Lung (tissue), 12 donors: Measurements from ENCODE around the gene ADRA2B. TPM values are rescaled to one million over a fixed set of nuclear protein-coding genes. Genes with fewer than 3 reads are reported as not detected.

Experiments
- ATAC-seq: fragments of 200-7000 bp; cut with Tn5 transposase; one replicate; pipeline ENCODE4 v1.9.1; 2020; ENCODE audit warnings: moderate number of reproducible peaks; ENCODE audit not compliant: insufficient read depth, low FRiP score
- DNase-seq, 3 donors: peaks; one replicate each; pipeline ENCODE4 v3.0.0-alpha.2; 2013 to 2017
- H3K27ac ChIP-seq, 2 donors: one replicate each; pipeline ENCODE4 v1.5.1; 2013; ENCODE audit warnings: mild to moderate bottlenecking in 2 of 2, moderate library complexity in 2 of 2, control low read depth in 1 of 2, inconsistent platforms in 1 of 2, low read depth in 1 of 2, low read length in 1 of 2
- H3K27me3 ChIP-seq, 3 donors: one replicate each; pipeline ENCODE4 v1.5.1; 2013; ENCODE audit warnings: low read length in 2 of 3; ENCODE audit not compliant: control insufficient read depth in 3 of 3, insufficient read depth in 3 of 3
- H3K36me3 ChIP-seq, 4 donors: one replicate each; pipeline ENCODE4 v1.5.1; 2013; ENCODE audit warnings: low read length in 4 of 4, mild to moderate bottlenecking in 1 of 4, moderate library complexity in 1 of 4; ENCODE audit not compliant: control insufficient read depth in 4 of 4, insufficient read depth in 4 of 4
- H3K4me1 ChIP-seq, 5 donors: one replicate each; pipeline ENCODE4 v1.5.1; 2013; ENCODE audit warnings: low read length in 5 of 5, mild to moderate bottlenecking in 2 of 5, moderate library complexity in 1 of 5; ENCODE audit not compliant: control insufficient read depth in 5 of 5, insufficient read depth in 5 of 5
- H3K4me3 ChIP-seq: one replicate; pipeline ENCODE4 v1.5.1; 2013; ENCODE audit warnings: mild to moderate bottlenecking, control low read depth, moderate library complexity
- H3K9ac ChIP-seq, 2 donors: one replicate each; pipeline ENCODE4 v1.5.1; 2013; ENCODE audit warnings: low read length in 2 of 2, control low read depth in 1 of 2; ENCODE audit not compliant: insufficient read depth in 1 of 2
- H3K9me3 ChIP-seq, 4 donors: one replicate each; pipeline ENCODE4 v1.5.1; 2013; ENCODE audit warnings: low read length in 3 of 4, mild to moderate bottlenecking in 1 of 4, moderate library complexity in 1 of 4; ENCODE audit not compliant: control insufficient read depth in 4 of 4, insufficient read depth in 3 of 4
- WGBS, 2 donors: extraction: QIAGEN DNeasy Blood & Tissue Kit; methylation state at CpG; one replicate each; pipeline ENCODE4 v1.1.7; 2013; 5-methylcytosine and 5-hydroxymethylcytosine counted together
- polyA plus RNA-seq, 2 donors: library from polyadenylated mRNA; stranded (reverse); fragments of 200-250 nt; gene quantifications; one replicate each; pipeline ENCODE4 v1.2.1, GENCODE V29; 2013
- total RNA-seq, 2 donors: library from RNA; depleted of rRNA in 1 of 2; stranded (reverse); fragments of >200 nt in 1 of 2; gene quantifications; one replicate each; pipeline ENCODE4 v1.2.1, GENCODE V29; 2014 to 2021
- TF ChIP-seq, protein P1 (sequence below): IDR thresholded peaks from 2 replicates; pipeline ENCODE4 v1.5.1; 2012; ENCODE audit warnings: mild to moderate bottlenecking; ENCODE audit errors: control extremely low read depth, extremely low read depth
- donor health status: control.
- donor health status: control.
- donor health status: Bipolar disorder and iron deficiency.
- donor health status: healthy.
- donor health status: DM: yes; HTN: yes; CAD: no.

ADRA2B gene
- total and polyA plus RNA-seq, 4 donors, result 0.21 to 0.88 (median 0.28) TPM

DNA sequence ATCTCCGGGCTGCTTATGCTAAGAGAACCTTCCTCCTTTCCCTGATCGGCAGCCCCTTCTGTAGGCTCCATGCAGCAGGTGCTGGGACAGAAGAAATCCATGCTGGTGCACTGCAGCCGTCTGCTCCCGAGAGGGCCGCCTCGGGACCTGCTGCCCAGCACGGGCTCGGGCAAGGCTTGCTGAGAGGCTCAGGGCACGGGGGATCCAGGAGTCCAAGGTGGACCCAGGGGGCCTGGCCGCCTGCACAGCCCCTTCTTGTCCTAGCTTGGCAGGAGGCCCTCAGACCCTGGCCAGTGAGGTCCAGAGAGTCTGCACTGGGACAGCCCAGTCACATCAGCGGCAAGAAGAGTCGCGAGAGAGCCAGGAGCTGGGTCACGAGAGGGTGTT is 42.2 kb upstream of the ADRA2B start:
- 88% methylated on average over 14 of the region's 14 CpGs for WGBS, 2 donors
- Histone ChIP-seq H3K9me3 (no peaks in the 10 kb centered on the region), H3K9ac (no peak overlapping the region), H3K27me3 (peaks cover 0 to 6% (median 0%) of the 10 kb centered on the region in 3 donors), H3K4me1 (peaks cover 0 to 7% (median 0%) of the 10 kb centered on the region in 5 donors), H3K27ac (no peak overlapping the region), H3K36me3 (no peaks in the 10 kb centered on the region), H3K4me3 (no peak overlapping the region)
- DNase-seq, result no peak
- TF ChIP-seq, protein P1, sequence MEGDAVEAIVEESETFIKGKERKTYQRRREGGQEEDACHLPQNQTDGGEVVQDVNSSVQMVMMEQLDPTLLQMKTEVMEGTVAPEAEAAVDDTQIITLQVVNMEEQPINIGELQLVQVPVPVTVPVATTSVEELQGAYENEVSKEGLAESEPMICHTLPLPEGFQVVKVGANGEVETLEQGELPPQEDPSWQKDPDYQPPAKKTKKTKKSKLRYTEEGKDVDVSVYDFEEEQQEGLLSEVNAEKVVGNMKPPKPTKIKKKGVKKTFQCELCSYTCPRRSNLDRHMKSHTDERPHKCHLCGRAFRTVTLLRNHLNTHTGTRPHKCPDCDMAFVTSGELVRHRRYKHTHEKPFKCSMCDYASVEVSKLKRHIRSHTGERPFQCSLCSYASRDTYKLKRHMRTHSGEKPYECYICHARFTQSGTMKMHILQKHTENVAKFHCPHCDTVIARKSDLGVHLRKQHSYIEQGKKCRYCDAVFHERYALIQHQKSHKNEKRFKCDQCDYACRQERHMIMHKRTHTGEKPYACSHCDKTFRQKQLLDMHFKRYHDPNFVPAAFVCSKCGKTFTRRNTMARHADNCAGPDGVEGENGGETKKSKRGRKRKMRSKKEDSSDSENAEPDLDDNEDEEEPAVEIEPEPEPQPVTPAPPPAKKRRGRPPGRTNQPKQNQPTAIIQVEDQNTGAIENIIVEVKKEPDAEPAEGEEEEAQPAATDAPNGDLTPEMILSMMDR, result no peak
- no peak for ATAC-seq

DNA sequence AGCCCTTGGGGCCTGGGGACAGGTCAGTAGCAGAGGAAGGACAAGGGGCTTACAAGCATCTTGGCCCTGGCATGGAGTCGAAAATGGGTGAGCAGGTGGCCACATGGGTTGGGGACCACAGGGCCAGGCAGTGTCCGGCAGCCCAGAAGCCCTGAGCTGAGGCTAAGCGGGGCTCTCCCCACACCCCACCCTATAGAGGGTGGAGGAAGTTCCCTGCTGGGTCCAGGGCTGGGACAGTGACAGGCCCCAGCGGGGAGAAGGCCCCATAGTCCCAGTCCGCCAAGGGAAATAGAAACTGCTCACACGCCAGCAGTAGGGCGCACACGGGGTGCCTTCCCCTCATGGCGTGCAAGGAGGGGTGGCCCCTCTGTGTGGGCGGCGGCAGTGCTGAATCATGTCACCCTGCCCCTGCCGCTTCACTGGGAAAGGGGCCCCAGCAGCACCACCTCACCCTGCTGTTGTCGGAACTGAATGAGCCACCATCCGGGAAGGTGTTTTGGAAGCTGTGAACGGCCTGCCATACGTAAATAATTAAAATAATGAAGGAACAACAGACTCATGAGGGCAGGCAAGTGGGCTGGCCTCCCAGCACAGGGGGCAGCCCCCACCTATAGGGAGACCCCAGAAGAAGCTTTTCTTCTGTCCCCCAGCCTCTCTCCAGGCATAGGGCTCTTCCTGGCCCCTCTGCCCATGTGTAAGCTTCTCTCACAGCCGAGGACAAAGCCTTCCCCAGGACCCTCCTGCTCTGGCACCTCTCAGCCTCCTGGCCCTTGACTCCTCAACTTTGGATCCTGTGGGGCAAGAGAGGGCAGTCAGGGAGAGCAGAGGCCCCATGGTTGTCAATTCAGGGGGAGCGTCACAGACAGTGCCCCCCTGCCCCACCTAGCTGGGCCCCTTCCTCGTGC is 41.5 kb upstream of the ADRA2B start:
- Histone ChIP-seq H3K9me3 (no peaks in the 10 kb centered on the region), H3K36me3 (no peaks in the 10 kb centered on the region), H3K9ac (no peak overlapping the region), H3K4me1 (peaks cover 0 to 6% (median 0%) of the 10 kb centered on the region in 5 donors), H3K27me3 (peaks cover 0 to 6% (median 0%) of the 10 kb centered on the region in 3 donors), H3K27ac (no peak overlapping the region), H3K4me3 (no peak overlapping the region)
- DNase-seq (no peak), ATAC-seq (no peak)
- TF ChIP-seq, protein P1, result no peak
- WGBS, 2 donors, result 47 to 63% methylated on average over 19 of the region's 19 CpGs

DNA sequence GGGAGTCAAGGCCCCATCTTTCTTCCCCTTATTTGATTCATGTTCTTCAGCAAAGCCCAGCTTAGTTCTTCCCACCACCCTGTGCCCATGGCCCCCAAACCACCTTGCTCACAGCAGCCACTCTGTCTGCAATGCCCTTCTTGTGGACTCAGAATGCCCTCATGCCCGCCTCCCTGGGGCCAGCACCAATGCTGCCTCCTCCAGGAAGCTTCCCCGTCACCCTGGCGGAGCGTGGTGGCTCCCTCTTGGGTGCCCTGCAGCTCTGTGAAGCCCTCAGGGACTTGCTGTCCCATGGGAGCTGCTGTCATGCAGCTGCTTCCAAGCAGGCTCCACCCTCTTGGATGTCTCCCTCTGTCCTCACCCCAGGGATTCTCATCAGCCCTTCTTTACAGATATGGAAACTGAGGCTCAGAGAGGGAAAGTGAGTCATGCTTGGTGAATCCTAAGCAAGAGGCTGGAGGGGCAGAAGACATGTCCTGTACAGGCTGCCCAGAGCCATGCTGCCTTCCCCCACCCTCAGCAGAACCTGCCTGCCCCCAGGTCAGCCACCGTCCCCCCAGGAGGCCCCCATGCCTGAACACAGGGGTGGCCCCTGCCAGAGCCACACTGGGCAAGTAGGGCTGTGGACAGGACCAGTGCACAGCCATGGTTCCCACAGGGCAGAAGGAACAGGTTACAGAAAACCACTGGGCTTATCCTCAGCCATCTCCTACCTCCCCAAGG is 40.7 kb upstream of the ADRA2B start:
- 90 to 94% methylated on average over 5 of the region's 5 CpGs for WGBS, 2 donors
- ATAC-seq, result no peak
- no peak overlapping the region for H3K4me3 ChIP-seq
- no peak overlapping the region for H3K27ac ChIP-seq
- H3K9ac ChIP-seq, result no peak overlapping the region
- H3K36me3 ChIP-seq, result no peaks in the 10 kb centered on the region
- H3K4me1 ChIP-seq, result peaks cover 0 to 3% (median 0%) of the 10 kb centered on the region in 5 donors
- TF ChIP-seq, protein P1, result no peak
- peaks cover 0 to 6% (median 0%) of the 10 kb centered on the region in 3 donors for H3K27me3 ChIP-seq
- H3K9me3 ChIP-seq, result no peaks in the 10 kb centered on the region
- no peak for DNase-seq
